Stimulated activated naive CD4-positive, alpha-beta T cell treated with Interleukin-2 at 50 U/mL for 16 hours (primary cell): Measurements from ENCODE around the gene MRPS11.
"Not testable (repeated sequence)": the region's sequence is repeated elsewhere in the genome, so short reads cannot be mapped to it uniquely, and the experiment has no call there.

Experiments used
- DNase-seq: peaks from one replicate; lab custom pipeline; 2025; lab: John Stamatoyannopoulos, UW

MRPS11 gene

DNA sequence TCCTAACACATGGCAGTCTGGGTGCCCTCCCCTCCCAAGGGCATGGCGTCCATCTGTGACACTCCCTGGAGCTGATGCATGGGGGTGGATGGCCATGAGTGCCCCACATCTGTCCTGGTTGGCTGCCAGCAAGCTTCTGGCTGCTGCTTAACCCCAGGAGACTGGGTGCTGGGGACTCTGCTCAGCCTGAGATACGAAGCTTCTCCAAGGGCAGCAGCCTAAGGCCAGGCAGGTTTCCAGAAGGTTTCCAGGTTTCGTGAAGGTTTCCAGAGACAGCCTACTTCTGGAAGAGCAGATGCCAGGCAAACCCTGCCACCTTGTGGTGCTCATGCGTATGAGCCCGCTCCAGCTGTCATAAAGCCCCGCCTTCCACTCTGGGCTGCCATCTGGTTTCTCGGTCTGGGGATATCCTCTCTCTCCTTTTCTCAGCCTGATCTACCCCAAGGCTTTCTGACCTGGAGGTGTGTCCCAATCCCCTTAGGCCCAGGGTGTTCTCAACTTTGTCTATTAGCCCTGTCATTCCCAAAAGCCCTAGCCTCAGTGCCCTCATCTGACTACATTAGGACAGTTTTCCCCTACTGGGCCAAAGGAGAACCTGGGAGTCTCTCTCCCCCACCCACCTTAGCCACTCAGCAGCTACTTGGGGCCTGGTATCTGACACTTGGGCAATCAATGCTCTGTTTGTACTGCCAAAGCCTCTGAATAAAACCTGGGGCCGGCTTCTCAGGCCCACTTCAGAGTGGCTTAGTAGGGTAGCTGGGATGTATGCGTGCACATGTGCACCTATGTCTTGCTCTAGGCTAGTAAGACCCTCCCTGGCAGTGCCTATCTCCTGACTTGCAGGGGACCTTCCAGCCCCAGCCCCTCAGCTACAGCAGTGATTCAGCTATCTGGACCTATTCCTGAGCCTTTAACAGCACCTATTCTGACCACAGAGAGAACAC, 12.4 kb upstream of the MRPS11 start:
- no peak for DNase-seq

DNA sequence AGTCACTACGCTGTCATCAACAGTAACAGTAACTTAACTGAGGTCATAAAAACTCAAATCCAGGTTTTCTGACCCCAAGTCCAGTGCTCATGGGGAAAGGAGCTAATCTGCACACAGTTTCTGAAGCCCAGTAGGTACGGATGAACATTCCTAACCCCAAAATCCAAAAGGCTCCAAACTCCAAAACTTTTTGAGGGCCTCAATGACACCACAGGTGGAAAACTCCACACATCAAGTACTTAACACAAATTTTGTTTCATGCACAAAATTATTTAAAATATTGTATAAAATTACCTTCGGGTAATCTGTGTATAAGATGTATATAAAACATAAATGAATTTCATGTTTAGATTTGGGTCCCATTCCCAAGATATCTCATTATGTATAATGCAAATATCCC, 10.8 kb upstream of the MRPS11 start:
- no peak for DNase-seq

DNA sequence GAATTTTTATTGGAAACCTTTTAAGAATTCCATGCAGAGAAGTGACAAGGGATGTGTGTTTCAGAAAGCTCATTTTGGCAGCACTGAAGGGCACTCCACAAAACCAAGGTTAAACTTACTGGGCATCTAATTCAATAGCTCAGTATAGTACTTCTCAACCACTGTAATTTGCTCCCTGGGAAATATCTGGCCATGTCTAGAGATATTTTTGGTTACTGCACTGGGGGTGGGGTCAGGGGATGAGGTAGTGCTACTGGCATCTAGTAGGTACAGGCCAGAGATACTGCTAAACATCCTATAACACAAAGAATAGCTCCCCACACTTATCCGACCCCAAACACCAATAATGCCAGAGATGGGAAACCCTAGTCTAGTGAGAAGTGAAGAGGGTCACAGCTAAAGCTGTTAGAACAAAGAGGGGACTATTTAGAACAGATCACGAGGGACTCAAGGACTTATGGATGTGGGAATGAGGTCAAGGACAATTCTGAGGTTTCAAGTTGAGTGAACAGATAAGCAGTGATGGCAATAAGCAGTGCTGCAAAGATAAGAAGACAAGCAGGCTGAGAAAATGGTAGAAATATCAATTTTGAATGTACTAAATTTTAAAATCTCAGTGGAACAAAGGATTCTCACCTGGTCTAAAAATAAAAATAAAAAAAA, 3.5 kb upstream of the MRPS11 start:
- DNase-seq, result no peak

- DNase-seq, result no peak
Measured at GRCh38 chr15:88465633-88466224, 1.8 kb upstream of the MRPS11 start.

GRCh38 chr15:88467935-88468528, 524 bp downstream of the MRPS11 start:
- DNase-seq, result no peak

GRCh38 chr15:88468721-88469120, 1.2 kb downstream of the MRPS11 start:
- not testable (repeated sequence) for DNase-seq

DNA sequence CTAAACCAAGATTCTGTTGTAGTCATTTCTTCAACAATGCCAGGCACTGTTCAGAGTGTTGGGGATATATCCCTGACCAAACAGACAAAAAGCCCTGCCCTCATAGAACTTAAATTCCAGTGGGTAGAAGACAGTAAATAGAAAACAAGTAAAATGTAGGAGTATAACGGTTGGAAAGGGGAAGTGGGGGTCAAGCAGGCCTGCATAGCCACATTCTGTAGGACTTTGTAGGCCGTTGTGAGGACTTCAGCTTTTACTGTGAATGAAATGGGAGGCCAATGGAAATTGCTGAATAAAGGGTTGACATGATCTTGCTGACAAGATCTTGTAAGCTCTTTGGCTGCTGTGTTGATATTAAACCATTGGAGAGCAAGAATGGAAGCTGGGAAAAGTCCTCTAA, 1.8 kb downstream of the MRPS11 start:
- DNase-seq, result no peak

- DNase-seq, result no peak
Measured at GRCh38 chr15:88470625-88471372, 3.3 kb downstream of the MRPS11 start.

DNA sequence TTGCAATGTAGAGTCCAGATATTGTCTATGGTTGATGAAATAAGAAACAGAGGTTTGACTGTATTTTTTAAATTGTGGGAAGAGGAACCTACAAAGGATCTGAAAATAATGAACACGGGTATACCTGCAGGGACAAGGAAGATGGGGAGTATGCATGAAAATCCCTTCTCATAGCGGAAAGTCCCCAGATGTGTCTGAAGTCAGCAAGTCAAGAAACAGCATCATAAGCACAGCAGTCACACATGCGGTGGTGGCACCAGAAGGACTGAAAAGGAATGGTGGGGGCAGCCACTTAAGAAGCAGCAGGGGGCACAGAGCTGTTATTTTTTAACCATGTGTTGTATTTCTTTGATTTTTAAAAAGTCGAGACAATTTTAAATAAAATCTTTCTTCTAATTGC, 4.7 kb downstream of the MRPS11 start:
- DNase-seq, result no peak

GRCh38 chr15:88473661-88474293, 6.3 kb downstream of the MRPS11 start:
- not testable (repeated sequence) for DNase-seq

- DNase-seq, result no peak
Measured at GRCh38 chr15:88476635-88477060, 9.1 kb downstream of the MRPS11 start.

DNA sequence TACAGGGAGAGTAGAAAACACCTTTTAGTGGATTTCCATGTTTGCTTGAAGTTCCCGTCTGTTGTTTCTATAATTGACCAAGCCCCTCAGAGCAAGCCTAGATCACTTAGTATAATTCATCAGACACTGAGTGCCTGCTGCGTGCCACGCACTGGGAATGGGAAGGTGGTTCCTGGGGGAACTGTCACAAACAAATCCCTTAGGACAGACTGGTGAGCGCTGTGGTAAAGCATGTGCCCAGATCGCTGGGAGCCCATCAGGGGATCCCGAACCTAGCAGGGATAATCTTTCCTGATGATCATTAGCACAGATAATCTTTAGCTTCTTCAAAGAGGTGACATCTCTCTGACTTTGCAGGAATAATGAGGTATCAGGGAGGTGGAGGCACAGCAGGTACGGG, 9.6 kb downstream of the MRPS11 start:
- DNase-seq, result no peak

GRCh38 chr15:88477904-88478303, 10.4 kb downstream of the MRPS11 start:
- DNase-seq, result no peak

GRCh38 chr15:88479169-88479568, 11.7 kb downstream of the MRPS11 start:
- no peak for DNase-seq

GRCh38 chr15:88480981-88481380, 13.5 kb downstream of the MRPS11 start:
- no peak for DNase-seq

DNA sequence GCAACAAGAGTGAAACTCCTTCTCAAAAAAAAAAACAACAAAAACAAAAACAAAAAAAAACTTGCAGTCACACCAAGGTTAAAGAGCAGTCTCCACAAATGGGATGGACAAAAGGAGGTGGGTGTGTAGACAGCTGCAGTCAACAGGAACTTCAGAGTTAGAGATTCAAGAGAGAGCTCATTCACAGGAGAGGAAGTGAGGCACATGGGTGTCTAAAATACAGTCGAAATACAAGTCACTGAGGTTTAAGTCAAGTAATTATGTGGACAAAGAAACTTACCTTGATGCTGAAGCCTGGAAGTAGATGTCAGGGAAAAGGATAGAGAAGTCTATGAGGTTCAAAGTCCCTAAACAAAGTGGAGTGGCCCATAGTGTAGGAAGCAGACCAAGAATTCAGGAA, 14.8 kb downstream of the MRPS11 start:
- DNase-seq, result no peak

- DNase-seq, result no peak
Measured at GRCh38 chr15:88484682-88485331, 17.3 kb downstream of the MRPS11 start.

GRCh38 chr15:88487178-88487795, 19.8 kb downstream of the MRPS11 start:
- no peak for DNase-seq

- DNase-seq, result no peak
Measured at GRCh38 chr15:88487796-88488523, 20.5 kb downstream of the MRPS11 start.

DNA sequence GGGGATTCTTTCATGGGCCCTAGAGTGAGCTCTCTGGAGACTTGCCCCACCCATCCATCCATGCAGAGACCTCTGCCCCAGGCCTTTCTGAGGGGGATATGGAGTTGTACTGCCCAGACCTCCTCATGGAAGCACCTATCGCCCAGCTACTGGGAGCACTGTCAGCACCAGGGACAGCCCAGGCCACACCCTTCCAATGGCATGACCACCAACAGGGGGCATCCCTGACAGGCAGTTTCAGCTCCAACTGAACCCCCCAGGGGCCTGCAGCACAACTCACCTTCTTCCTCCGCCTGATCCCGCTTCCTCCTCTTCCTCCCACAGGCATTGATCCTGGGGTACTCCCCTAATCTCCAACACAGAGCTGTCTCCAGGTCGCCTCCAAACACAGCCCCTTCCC, 21.8 kb downstream of the MRPS11 start:
- DNase-seq, result no peak
